GM19238 (cell line): Measurements from ENCODE around the gene LRRC8C.

ENCODE experiments used
- DNase-seq: peaks from one replicate; pipeline ENCODE4 v3.0.0; 2011; ENCODE audit warnings: low spot score; ENCODE audit not compliant: insufficient read length

The LRRC8C gene

DNA sequence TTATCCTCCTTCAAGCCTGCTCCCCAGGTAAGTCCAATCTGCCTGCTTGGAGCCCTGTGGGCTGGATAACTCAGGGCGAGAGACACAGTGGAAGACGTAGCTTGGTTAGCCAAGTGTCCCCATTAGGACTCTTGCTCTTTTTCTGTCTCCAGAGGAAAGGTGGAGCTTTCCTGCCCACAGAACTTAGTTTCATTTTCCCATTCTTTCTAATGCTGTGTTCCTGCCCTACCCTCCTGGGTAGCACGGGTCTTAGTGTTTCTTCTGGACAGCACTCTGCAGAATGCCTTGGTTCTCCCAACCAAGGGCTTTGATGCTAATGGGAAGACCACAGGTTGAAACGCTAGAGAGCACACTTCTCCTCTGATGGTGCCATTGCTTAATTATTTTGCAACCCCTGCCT is 95.5 kb downstream of the LRRC8C start:
- no peak for DNase-seq

DNA sequence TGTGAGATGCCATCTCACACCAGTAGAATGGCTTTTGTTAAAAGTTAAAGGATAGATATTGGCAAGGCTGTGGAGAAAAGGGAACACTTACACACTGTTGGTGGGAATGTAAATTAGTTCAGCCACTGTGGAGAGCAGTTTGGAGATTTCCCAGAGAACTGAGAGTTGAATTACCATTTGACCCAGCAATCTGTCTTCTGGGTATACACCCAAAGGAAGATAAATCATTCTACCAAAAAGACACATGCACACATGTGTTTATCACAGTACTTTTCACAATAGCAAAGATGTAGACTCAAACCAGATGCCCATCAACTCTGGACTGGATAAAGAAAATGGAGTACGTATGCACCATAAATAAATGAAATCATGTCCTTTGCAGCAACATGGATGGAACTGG is 99.3 kb downstream of the LRRC8C start:
- DNase-seq = no peak

DNA sequence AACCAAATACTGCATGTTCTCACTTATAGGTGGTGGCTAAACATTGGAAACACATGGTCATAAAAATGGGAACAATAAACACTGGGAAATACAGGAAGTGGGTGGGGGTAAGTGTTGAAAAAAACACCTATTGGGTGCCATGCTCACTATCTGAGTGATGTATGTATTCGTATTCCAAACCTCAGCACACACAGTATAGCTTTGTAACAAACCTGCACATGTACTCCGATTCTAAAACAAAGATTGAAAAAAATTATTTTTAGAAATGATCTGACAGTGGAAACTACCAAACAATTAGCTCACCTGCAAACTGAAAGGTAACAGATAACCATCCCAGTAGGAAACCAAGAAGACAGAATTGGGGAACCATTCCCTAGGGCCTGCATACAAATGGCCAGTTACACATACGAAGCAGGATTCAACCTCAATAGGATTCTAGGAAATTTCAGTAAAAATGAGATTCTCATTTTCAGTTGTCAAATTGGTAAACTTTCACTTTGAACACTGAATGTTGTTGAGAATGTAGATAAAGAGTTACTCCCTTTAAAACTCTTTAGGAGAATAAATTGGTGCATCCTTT is 99.8 kb downstream of the LRRC8C start:
- DNase-seq = no peak

DNA sequence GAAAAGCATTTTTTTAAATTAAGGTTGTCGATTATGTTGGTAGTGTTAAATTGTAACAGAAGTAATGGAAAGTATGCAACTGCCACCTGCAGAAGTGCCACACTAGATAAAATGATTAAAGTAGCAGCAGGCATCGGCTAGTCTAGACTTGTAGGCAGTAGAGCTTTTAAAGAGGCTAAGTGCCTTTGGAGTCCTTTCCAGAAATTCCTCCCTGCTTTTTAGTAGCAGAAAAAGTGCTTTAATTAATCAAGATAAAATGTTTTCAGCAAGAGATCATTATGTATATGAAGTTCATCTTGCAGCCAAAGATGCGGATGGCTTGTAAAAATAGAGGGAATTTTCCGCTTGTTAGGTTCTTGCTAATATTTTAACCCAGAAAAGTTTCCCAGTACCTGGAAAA is 100.8 kb downstream of the LRRC8C start:
- no peak for DNase-seq

DNA sequence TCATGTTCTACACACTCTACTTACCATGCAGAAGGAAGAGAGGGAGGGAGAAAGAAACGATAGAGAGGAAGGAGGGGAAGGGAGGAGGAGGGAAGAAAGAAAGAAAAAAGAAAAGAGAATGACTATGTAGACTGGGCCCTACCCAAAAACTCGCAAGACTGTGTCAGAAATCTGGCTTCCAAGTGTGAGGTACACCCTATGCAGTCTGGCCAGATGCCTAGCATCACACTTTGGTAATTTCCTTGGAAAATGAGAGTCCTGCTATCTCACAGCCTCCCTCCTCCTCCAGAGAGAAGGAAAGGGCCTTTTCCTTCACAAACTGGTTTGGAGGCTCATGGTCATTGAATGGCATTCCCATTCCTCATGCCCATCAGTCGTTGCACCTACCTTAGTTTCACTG is 101.5 kb downstream of the LRRC8C start:
- DNase-seq = no peak

DNA sequence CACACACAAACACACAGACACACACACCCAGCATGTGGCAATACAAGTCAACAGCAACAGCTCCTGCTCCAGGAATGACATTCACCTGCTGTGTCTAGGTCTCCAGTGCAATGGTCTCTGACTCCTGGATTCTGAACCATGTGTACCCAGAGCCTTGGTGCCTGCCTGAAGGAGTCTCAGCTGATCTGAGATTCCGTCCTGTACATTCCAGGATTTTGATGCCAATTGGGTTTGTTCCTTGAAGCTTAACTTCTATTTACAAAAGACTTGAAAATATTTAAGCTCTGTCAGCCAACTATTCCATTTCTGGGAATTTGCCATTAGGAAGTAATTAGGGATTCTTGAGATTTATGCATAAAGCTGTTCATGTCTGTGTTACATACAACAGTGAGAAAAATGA is 102.6 kb downstream of the LRRC8C start:
- DNase-seq = no peak

DNA sequence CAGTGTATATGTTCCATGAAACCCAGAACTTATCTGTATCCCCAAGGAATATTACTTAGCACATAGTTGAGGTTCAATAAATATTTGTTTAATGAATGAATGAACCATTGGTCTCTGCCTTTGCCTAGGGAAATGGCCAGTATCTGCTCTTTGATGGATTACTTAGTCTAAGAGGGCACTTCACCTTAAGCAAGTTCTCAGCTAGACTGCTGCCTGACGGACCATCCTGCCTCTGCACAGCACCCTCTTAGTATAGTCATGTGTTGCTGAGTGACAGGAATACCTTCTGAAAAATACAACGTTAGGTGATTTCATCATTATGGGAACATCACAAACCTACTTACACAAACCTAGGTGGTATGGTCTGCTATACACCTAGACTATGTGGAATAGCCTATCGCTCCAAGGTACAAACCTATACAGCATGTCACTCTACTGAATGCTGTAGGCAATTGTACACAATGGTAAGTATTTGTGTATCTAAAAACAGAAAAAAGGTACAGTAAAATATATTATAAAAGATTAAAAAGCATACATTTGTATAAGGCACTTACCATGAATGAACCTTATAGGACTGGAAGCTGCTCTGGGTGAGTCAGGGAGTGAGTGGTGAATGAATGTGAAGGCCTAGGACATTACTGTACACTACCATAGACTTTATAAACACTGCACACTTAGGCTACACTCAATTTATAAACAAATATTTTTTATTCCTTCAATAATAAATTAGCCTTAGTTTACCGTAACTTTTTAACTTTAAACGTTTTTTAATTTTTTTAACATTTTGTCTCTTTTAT is 104.2 kb downstream of the LRRC8C start:
- DNase-seq = no peak

DNA sequence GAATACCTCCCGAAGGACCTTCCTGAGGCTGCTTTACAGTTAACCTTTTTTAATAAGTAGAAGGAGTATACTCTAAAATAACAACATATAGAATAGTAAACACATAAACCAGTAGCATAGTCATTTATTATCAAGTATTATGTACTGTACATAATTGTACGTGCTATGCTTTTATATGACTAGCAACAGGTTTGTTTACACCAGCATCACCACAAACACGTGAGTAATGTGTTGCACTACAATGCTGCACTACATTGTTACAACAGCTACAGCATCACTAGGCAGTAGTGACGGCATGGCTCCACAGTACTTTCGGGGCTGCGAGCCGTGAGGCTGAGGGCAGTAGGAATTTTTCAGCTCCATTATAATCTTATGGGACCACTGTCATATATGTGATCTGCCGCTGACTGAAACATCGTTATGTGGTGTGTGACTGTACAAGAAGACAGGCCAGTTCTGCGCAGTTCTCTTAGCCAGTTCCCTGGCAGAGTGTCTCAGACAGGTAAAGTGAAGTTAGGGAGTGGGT is 105.1 kb downstream of the LRRC8C start:
- no peak for DNase-seq

DNA sequence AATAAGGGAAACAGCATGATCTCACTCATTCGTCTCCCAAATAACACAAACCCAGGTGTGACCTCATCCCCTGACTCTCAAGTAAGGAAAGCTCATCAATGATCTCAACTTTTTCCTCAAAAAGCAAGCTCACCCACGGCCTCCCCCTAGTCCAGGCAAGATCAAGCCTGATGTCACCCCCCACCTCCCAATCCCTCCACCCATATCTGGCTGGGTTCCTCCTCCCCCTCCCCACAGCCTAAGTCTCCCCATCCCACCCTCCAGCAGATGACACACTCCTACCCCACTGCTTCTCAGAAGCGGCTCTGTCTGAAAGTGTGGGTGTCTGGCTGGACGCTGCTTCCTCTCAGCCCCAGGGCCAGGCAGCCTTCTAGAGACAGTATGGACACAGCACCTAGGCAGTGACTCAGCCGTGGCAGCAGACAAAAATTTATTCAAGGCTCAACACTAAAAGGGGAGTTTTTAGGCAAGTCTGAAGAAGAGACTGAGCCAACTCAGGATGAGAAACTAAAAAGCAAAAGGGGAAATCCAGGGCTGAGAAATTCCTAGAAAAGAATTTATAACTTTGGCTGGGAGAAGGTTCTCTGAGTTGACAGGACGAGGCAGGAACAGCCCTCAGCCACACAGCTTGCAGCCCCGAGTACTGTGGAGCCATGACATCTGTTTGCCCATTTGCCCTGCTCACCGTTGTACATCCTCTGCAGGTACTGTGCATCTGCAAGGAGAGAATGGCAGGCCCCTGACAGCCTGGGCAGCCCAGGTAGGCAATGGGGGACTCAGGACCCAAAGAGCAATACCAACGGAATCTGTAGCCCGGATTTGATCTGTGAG is 106.3 kb downstream of the LRRC8C start:
- DNase-seq = no peak

DNA sequence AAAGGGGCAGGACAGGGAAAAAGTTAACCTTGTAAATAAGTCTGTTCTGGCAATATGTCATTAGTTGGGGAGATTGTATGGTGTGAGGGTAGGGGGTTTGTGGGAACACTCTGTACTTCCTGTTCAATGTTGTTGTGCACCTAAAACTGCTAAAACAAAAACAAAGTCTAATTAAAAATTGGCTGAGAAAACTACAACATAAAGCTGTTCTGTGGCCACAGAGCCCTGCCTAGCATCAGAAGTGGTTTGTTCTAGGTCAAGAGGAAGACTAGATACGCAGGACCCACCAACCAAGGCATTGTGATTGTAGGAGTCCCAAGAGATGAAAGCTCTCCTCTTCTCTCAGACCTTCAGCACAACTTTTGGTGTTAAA is 106.9 kb downstream of the LRRC8C start:
- DNase-seq = no peak

DNA sequence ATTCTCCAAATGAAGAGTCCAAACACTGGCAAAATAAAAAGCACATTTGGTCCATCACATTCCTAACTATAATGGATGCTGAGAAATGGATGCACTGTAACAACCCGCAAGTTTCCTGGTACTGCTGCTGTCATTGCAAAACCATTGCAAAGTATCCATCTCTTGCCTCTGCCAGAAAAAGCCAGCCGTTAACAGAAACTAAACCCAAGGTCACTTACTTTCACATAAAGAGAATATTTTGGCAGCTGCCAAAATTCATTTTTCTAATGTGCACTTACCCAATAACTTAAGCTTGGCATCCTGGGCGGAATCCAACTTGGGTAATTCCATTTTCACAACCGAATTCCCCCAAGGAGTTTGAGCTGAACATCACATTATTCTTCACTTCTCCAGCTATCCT is 110.9 kb downstream of the LRRC8C start:
- no peak for DNase-seq

DNA sequence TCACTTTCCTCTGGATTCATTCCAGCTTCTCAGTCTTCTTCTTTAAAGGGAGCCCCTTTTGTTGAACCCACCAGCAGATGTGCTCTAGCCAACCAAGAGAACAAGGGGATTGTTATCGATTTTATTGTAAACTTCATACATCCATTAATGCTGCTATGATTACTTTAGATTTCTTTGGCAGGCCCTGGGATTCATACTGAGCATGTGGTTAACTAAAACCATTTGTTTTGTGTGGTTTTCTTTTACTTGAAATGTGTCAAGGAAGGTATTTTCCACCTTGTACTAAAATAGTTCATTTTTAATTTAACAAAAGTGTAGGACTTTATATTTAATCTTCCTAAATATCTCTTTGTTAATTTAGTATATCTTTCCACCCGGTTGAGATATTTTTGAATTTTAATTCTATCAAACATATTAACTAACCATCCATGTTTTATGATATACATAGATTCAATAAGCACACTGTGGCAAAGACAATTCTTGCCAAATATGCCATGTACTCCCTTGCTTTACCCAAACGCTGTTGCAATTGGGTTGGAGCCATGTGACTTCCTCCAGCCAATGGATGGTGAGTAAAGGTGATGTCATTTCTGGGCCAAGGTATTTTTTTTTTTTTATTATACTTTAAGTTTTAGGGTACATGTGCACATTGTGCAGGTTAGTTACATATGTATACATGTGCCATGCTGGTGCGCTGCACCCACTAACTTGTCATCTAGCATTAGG is 113.7 kb downstream of the LRRC8C start:
- DNase-seq = no peak

DNA sequence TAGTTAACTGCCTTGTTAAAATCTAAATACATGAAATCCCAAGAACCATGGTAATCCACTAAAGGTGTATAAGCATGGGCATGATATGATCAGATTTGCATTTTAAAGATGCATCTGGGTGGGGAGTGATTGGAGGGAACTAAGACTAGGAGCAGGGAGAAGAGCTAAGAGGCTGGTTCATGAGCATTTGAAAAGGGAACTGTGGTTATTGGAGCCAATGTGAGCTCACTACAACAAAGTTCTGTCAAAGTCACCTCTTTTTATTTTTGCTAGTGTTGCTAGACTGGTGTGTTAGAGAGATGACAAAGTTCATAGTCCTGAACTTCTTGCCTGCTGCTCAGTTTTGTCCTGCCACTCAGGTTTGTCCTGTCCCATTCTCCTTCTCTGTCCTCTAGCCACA is 120.8 kb downstream of the LRRC8C start:
- no peak for DNase-seq

DNA sequence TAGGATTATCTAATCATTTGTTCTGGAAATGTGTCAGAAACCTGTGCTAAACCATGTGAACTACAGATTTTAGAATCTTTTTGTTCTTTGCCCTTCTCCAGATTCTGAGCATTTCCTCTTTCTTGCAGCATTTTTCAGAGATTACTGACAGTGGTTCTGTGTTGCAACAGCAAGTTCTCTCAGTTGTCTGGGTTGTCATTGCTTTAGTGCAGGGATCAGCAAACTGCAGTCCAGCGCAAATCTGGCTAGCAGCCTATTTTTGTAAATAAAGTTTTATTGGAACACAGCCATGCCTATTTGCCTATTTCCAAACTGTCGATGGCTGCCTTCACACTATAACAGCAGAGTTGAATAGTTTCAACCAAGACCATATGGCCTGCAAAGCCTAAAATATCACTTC is 121.6 kb downstream of the LRRC8C start:
- DNase-seq = no peak

DNA sequence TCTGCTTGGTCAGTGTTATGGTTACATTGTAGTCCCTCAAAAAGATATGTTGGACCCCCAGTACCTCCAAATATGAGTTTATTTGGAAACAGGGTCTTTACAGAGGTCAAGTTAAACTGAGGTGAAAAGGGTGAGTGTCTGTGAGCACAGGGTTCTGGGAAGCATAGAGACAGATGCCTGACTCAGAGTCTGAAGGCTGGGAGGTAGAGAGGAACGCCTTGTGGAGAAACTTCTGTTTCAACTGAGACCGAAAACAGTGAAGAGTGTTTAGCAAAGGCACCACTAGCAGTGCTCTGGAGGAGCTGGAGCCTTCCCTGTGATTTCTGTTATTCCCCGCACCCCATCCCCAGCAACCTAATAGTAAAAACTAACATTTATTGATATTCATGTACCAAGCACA is 122.7 kb downstream of the LRRC8C start:
- no peak for DNase-seq

DNA sequence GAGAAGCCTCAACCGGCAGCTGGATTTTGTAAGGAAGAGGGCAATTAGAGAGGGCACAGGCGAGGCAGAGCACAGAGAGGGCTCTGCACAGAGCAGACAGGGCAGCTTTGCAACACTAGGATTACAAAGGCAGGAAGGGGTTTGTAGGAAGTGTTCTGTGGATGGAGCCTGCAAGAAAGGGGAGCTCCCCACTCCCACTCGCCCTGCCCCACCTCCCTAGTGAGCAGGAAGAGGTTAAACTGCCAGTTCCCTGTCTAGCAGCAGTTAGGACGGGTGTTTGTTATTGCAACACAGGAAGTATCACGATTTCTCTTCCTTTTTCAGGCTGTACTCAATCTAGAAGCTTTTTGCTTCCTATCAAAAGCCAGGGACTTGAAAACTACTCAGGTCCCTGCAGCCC is 124.6 kb downstream of the LRRC8C start:
- DNase-seq = no peak

DNA sequence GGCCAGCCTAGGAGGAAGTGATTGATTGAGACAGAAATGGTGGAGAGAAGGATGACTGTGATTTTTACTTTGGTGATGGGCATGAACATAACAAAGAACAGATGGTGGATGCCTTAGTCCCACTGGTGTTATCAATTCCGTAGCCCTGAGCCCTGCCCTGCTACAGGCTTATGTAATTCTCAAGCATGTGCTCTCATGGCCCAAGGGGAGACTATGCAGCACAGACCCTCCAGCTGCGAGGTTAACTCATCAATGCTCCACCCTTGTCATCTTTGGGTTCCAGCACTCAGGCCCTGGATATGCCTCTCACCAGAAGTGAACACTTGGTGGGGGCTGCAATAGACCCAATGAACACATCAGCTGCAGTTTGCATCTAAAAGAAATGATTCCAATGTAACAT is 125.2 kb downstream of the LRRC8C start:
- no peak for DNase-seq

DNA sequence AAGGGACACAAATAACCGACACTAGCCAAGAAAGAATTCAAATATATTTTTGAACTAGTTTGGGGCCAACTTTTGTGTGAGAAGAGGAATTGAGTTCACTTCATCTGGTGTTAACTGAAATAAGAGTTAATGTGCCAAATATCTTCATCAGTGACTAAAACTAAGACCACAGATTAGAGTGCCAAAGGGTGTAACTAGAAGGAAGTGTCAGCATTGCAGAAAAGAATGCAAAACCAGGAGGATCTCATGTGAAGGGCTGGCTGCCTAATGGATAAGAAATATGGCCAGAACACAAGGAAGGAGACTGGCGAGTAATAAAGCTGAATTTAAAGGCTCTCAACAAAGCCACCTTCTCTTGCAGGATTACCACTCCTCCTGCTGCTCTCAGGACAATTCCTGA is 126.1 kb downstream of the LRRC8C start:
- DNase-seq = no peak

DNA sequence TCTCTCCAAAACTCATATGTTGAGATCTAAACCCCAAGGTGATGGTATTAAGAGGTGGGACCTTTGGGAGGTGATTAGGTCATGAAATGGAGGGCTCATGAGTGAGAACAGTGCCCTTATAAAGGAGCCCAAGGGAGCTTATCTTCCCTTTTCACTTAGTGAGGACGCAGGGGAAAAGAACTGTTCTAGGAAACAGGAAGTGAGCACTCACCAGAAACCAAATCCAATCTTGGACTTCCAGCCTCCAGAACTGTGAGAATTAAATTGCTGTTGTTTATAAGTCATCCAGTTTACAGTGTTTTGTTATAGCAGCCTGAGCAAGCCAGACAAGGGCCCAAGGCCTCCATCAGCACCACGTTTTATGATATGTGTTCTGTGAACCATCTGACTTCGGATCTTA is 127.6 kb downstream of the LRRC8C start:
- DNase-seq = no peak

DNA sequence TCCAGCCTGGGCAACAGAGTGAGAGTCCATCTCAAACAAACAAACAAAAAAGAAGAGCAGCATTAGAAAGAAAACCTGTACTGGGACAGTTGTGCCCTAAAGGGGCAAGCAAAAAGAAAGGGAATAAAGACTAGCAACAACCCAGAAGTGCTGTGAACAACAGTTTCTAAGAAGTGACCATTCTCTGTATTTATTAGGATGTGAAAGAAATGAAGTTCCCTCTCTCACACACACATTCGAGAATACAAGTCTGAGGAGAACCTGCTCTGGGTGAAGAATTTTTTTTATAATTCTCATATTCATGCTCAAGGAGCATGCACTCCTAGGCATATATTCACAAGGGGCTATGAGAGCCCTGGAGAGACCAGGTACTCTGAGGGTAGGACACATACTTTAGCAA is 128.4 kb downstream of the LRRC8C start:
- DNase-seq = no peak

DNA sequence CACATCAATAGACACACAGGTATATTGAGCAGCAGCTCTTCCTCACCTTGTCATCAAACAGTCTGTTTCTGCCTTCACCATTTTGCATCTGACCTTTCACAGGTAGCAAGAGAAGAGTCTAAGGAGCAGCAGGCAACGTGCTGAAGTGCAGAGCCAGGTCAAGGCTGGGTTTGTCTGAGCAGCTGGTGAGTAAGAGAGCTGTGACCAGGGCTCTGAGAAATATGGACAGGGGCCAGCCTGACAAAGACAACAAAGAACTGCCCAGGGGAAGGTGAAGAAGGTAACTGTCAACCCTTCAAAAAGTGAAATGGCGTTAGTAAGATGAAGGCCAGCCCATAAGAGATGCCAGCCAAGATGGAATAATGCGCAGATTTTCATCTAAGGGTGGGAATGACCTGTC is 129.0 kb downstream of the LRRC8C start:
- no peak for DNase-seq

DNA sequence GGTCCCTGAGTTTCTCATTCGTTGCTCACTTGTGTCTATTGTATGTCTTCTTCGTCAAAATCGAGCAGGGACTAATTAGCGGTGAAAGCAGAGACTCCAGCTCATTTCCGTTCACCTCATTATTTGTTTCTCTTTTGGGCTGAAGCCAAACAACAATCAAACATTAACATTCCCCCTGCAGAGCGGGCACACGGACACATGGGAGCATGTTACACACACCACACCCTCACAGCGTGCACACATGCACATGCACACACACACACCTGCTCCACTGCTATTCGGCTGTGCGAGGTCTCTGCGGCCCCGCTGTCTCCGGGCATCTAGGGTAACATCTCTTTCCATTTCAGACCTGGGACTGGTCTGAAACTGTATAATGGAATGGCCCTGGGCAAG is 129.5 kb downstream of the LRRC8C start:
- DNase-seq = no peak
